BE2C (cell line): Measurements from ENCODE around the gene ARMC9.
A peak's percentile ranks its signal among the peaks of the same experiment; 100 is the strongest.
"Not testable (repeated sequence)": the region's sequence is repeated elsewhere in the genome, so short reads cannot be mapped to it uniquely, and the experiment has no call there.

Experiments used
- DNase-seq: peaks from one replicate; pipeline ENCODE4 v3.0.0-alpha.2; 2020
- H3K27me3 ChIP-seq: fragments of 250-450 bp; sonication (Bioruptor Pico); 2 replicates; pipeline ENCODE4 v1.5.1; 2020; ENCODE audit warnings: mild to moderate bottlenecking
- H3K36me3 ChIP-seq: fragments of 250-450 bp; sonication (Bioruptor Pico); 2 replicates; pipeline ENCODE4 v1.5.1; 2020; ENCODE audit warnings: mild to moderate bottlenecking
- H3K4me1 ChIP-seq: fragments of 250-450 bp; sonication (Bioruptor Pico); 2 replicates; pipeline ENCODE4 v1.5.1; 2020
- H3K4me3 ChIP-seq: 2 replicates; pipeline ENCODE4 v1.5.1; 2011; ENCODE audit warnings: low read depth, low read length
- H3K9me3 ChIP-seq: fragments of 250-450 bp; sonication (Bioruptor Pico); 2 replicates; pipeline ENCODE4 v1.5.1; 2020
- CTCF ChIP-seq: IDR thresholded peaks from 2 replicates; pipeline ENCODE4 v1.5.1; 2012; ENCODE audit warnings: mild to moderate bottlenecking, low read depth, low read length

ARMC9 gene

GRCh38 chr2:231400681-231401080 lies 202.2 kb downstream of the ARMC9 start:
- TF ChIP-seq CTCF: peak; percentile 20; the same call in 1 of the 2 replicates
- H3K36me3 ChIP-seq, DNase-seq, H3K9me3 ChIP-seq, H3K27me3 ChIP-seq: not testable (repeated sequence)
- Histone ChIP-seq H3K4me3 (peak overlapping the region; percentile 23; the same call in 1 of the 2 replicates), H3K4me1 (peaks cover 43% of the 10 kb centered on the region)

- not testable (repeated sequence) for H3K27me3 ChIP-seq, H3K36me3 ChIP-seq, H3K9me3 ChIP-seq, H3K4me3 ChIP-seq, DNase-seq
- H3K4me1 ChIP-seq: peaks cover 46% of the 10 kb centered on the region
Measured at GRCh38 chr2:231401101-231401500, 202.7 kb downstream of the ARMC9 start.

GRCh38 chr2:231403421-231404182 lies 205.2 kb downstream of the ARMC9 start:
- H3K4me3 ChIP-seq, H3K36me3 ChIP-seq, H3K27me3 ChIP-seq, H3K9me3 ChIP-seq, DNase-seq: not testable (repeated sequence)
- peaks cover 48% of the 10 kb centered on the region for H3K4me1 ChIP-seq

- H3K9me3 ChIP-seq, H3K36me3 ChIP-seq, H3K4me3 ChIP-seq, H3K27me3 ChIP-seq, DNase-seq: not testable (repeated sequence)
- peaks cover 46% of the 10 kb centered on the region for H3K4me1 ChIP-seq
Measured at GRCh38 chr2:231404183-231404578, 205.8 kb downstream of the ARMC9 start.

GRCh38 chr2:231405601-231406367 lies 207.4 kb downstream of the ARMC9 start:
- H3K4me1 ChIP-seq: peaks cover 32% of the 10 kb centered on the region
- not testable (repeated sequence) for H3K9me3 ChIP-seq, DNase-seq, H3K36me3 ChIP-seq, H3K27me3 ChIP-seq, H3K4me3 ChIP-seq
- TF ChIP-seq CTCF: peak; percentile 47

GRCh38 chr2:231407686-231408085 lies 209.3 kb downstream of the ARMC9 start:
- peaks cover 20% of the 10 kb centered on the region for H3K4me1 ChIP-seq
- DNase-seq: not testable (repeated sequence)

GRCh38 chr2:231408304-231408703 lies 209.9 kb downstream of the ARMC9 start:
- not testable (repeated sequence) for H3K9me3 ChIP-seq, H3K4me3 ChIP-seq, H3K36me3 ChIP-seq, H3K27me3 ChIP-seq, DNase-seq
- peaks cover 16% of the 10 kb centered on the region for H3K4me1 ChIP-seq
- TF ChIP-seq CTCF: peak; percentile 24; the same call in 1 of the 2 replicates

More at GRCh38 chr2:231407686-231408085, 209.3 kb downstream of the ARMC9 start:
- H3K36me3 ChIP-seq, H3K27me3 ChIP-seq, H3K9me3 ChIP-seq, H3K4me3 ChIP-seq: not testable (repeated sequence)

- no peaks in the 10 kb centered on the region for H3K27me3 ChIP-seq
- H3K4me3 ChIP-seq: no peak overlapping the region
- peaks cover 11% of the 10 kb centered on the region for H3K4me1 ChIP-seq
- TF ChIP-seq CTCF: no peak
- no peak for DNase-seq
- H3K9me3 ChIP-seq: no peaks in the 10 kb centered on the region
- H3K36me3 ChIP-seq: no peaks in the 10 kb centered on the region
Measured at GRCh38 chr2:231409776-231410175, 211.3 kb downstream of the ARMC9 start.
